T-helper 1 cell treated with Interleukin-12 subunit alpha and Interleukin-12 subunit beta and Interleukin-4 antibody, amounts not matched to agents 30 μg/mL and 1 μg/mL, for 36 hours (primary cell): ENCODE measurements around the gene CRYBG3.
A peak's percentile ranks its signal among the peaks of the same experiment; 100 is the strongest.
"Not testable (repeated sequence)": the region's sequence is repeated elsewhere in the genome, so short reads cannot be mapped to it uniquely, and the experiment has no call there.

Source experiments
- H3K27ac Mint-ChIP-seq: one replicate; pipeline ENCODE4 v1.8.0; 2021; ENCODE audit warnings: mild to moderate bottlenecking, mixed read lengths
- H3K27me3 Mint-ChIP-seq: one replicate; pipeline ENCODE4 v1.8.0; 2021; ENCODE audit warnings: low read depth, mixed read lengths
- H3K36me3 Mint-ChIP-seq: one replicate; pipeline ENCODE4 v1.8.0; 2021; ENCODE audit warnings: low read depth, mixed read lengths
- H3K4me1 Mint-ChIP-seq: one replicate; pipeline ENCODE4 v1.8.0; 2021; ENCODE audit warnings: low read depth, mixed read lengths
- H3K4me3 Mint-ChIP-seq: one replicate; pipeline ENCODE4 v1.8.0; 2021; ENCODE audit warnings: mild to moderate bottlenecking, moderate library complexity, mixed read lengths
- H3K9me3 Mint-ChIP-seq: one replicate; pipeline ENCODE4 v1.8.0; 2021; ENCODE audit warnings: mixed read lengths

CRYBG3 gene

GRCh38 chr3:97823046-97824004 lies 1.5 kb downstream of the CRYBG3 start:
- H3K9me3 Mint-ChIP-seq: no peaks in the 10 kb centered on the region
- peaks cover 28% of the 10 kb centered on the region for H3K4me1 Mint-ChIP-seq
- H3K4me3 Mint-ChIP-seq: peak overlapping the region; percentile 96
- H3K27me3 Mint-ChIP-seq: peaks cover 53% of the 10 kb centered on the region
- H3K27ac Mint-ChIP-seq: peak overlapping the region; percentile 34
- peaks cover 3% of the 10 kb centered on the region for H3K36me3 Mint-ChIP-seq

GRCh38 chr3:97825101-97825500 lies 3.3 kb downstream of the CRYBG3 start:
- Mint-ChIP-seq H3K27me3 (peaks cover 42% of the 10 kb centered on the region), H3K9me3 (no peaks in the 10 kb centered on the region), H3K4me3 (no peak overlapping the region), H3K4me1 (peaks cover 28% of the 10 kb centered on the region), H3K27ac (no peak overlapping the region), H3K36me3 (peaks cover 3% of the 10 kb centered on the region)

- Mint-ChIP-seq H3K4me1 (peaks cover 16% of the 10 kb centered on the region), H3K9me3 (peaks cover 6% of the 10 kb centered on the region), H3K27me3 (peaks cover 23% of the 10 kb centered on the region), H3K27ac (no peak overlapping the region), H3K36me3 (peaks cover 7% of the 10 kb centered on the region), H3K4me3 (no peak overlapping the region)
Observed at GRCh38 chr3:97827741-97828471, 6.1 kb downstream of the CRYBG3 start.

- H3K27me3 Mint-ChIP-seq: peaks cover 11% of the 10 kb centered on the region
- H3K4me3 Mint-ChIP-seq: no peak overlapping the region
- peaks cover 5% of the 10 kb centered on the region for H3K4me1 Mint-ChIP-seq
- H3K36me3 Mint-ChIP-seq: peaks cover 5% of the 10 kb centered on the region
- H3K27ac Mint-ChIP-seq: no peak overlapping the region
- H3K9me3 Mint-ChIP-seq: peaks cover 6% of the 10 kb centered on the region
Observed at GRCh38 chr3:97829198-97829597, 7.4 kb downstream of the CRYBG3 start.

GRCh38 chr3:97830638-97831037 lies 8.8 kb downstream of the CRYBG3 start:
- no peak overlapping the region for H3K4me3 Mint-ChIP-seq
- peaks cover 5% of the 10 kb centered on the region for H3K36me3 Mint-ChIP-seq
- H3K9me3 Mint-ChIP-seq: peaks cover 6% of the 10 kb centered on the region
- peaks cover 2% of the 10 kb centered on the region for H3K27me3 Mint-ChIP-seq
- H3K4me1 Mint-ChIP-seq: no peaks in the 10 kb centered on the region
- H3K27ac Mint-ChIP-seq: no peak overlapping the region

GRCh38 chr3:97831140-97831539 lies 9.3 kb downstream of the CRYBG3 start:
- Mint-ChIP-seq H3K9me3 (peaks cover 6% of the 10 kb centered on the region), H3K4me1 (no peaks in the 10 kb centered on the region), H3K27me3 (no peaks in the 10 kb centered on the region), H3K36me3 (peaks cover 5% of the 10 kb centered on the region), H3K4me3 (no peak overlapping the region), H3K27ac (no peak overlapping the region)

GRCh38 chr3:97833184-97833583 lies 11.4 kb downstream of the CRYBG3 start:
- H3K9me3 Mint-ChIP-seq, H3K4me1 Mint-ChIP-seq, H3K27ac Mint-ChIP-seq, H3K27me3 Mint-ChIP-seq, H3K36me3 Mint-ChIP-seq, H3K4me3 Mint-ChIP-seq: not testable (repeated sequence)

GRCh38 chr3:97835761-97836160 lies 13.9 kb downstream of the CRYBG3 start:
- no peak overlapping the region for H3K27ac Mint-ChIP-seq
- no peaks in the 10 kb centered on the region for H3K4me1 Mint-ChIP-seq
- peaks cover 6% of the 10 kb centered on the region for H3K9me3 Mint-ChIP-seq
- H3K36me3 Mint-ChIP-seq: peaks cover 5% of the 10 kb centered on the region
- no peaks in the 10 kb centered on the region for H3K27me3 Mint-ChIP-seq
- no peak overlapping the region for H3K4me3 Mint-ChIP-seq

GRCh38 chr3:97838393-97838792 lies 16.6 kb downstream of the CRYBG3 start:
- no peaks in the 10 kb centered on the region for H3K9me3 Mint-ChIP-seq
- no peaks in the 10 kb centered on the region for H3K27me3 Mint-ChIP-seq
- no peak overlapping the region for H3K27ac Mint-ChIP-seq
- H3K36me3 Mint-ChIP-seq: peaks cover under 1% of the 10 kb centered on the region
- H3K4me1 Mint-ChIP-seq: no peaks in the 10 kb centered on the region
- no peak overlapping the region for H3K4me3 Mint-ChIP-seq

- Mint-ChIP-seq H3K9me3 (no peaks in the 10 kb centered on the region), H3K27ac (no peak overlapping the region), H3K36me3 (peaks cover 11% of the 10 kb centered on the region), H3K4me1 (no peaks in the 10 kb centered on the region), H3K27me3 (no peaks in the 10 kb centered on the region), H3K4me3 (no peak overlapping the region)
Observed at GRCh38 chr3:97839944-97840343, 18.1 kb downstream of the CRYBG3 start.

- no peaks in the 10 kb centered on the region for H3K9me3 Mint-ChIP-seq
- H3K4me3 Mint-ChIP-seq: no peak overlapping the region
- peaks cover 13% of the 10 kb centered on the region for H3K36me3 Mint-ChIP-seq
- no peaks in the 10 kb centered on the region for H3K27me3 Mint-ChIP-seq
- H3K27ac Mint-ChIP-seq: no peak overlapping the region
- no peaks in the 10 kb centered on the region for H3K4me1 Mint-ChIP-seq
Observed at GRCh38 chr3:97841304-97841703, 19.5 kb downstream of the CRYBG3 start.

- no peaks in the 10 kb centered on the region for H3K27me3 Mint-ChIP-seq
Observed at GRCh38 chr3:97841956-97842355, 20.1 kb downstream of the CRYBG3 start.

GRCh38 chr3:97848779-97849178 lies 27.0 kb downstream of the CRYBG3 start:
- no peaks in the 10 kb centered on the region for H3K27me3 Mint-ChIP-seq
- H3K9me3 Mint-ChIP-seq: peaks cover 3% of the 10 kb centered on the region
- no peaks in the 10 kb centered on the region for H3K4me1 Mint-ChIP-seq
- no peak overlapping the region for H3K27ac Mint-ChIP-seq
- peaks cover 9% of the 10 kb centered on the region for H3K36me3 Mint-ChIP-seq
- H3K4me3 Mint-ChIP-seq: no peak overlapping the region

More at GRCh38 chr3:97841956-97842355, 20.1 kb downstream of the CRYBG3 start:
- Mint-ChIP-seq H3K4me3 (no peak overlapping the region), H3K4me1 (no peaks in the 10 kb centered on the region), H3K27ac (no peak overlapping the region), H3K36me3 (peaks cover 13% of the 10 kb centered on the region), H3K9me3 (no peaks in the 10 kb centered on the region)

GRCh38 chr3:97857401-97857800 lies 35.6 kb downstream of the CRYBG3 start:
- Mint-ChIP-seq H3K27me3 (no peaks in the 10 kb centered on the region), H3K27ac (no peak overlapping the region), H3K4me3 (no peak overlapping the region), H3K4me1 (peaks cover under 1% of the 10 kb centered on the region), H3K9me3 (peaks cover 13% of the 10 kb centered on the region), H3K36me3 (peaks cover 4% of the 10 kb centered on the region)

- Mint-ChIP-seq H3K4me1 (peaks cover 1% of the 10 kb centered on the region), H3K9me3 (no peaks in the 10 kb centered on the region), H3K27me3 (no peaks in the 10 kb centered on the region), H3K4me3 (no peak overlapping the region), H3K36me3 (peaks cover 5% of the 10 kb centered on the region), H3K27ac (no peak overlapping the region)
Observed at GRCh38 chr3:97860364-97860763, 38.6 kb downstream of the CRYBG3 start.
